ENCODE data around the gene AGRN.

GRCh38 chr1:1013105-1013921 is 6.6 kb upstream of the AGRN start, which contains the start of gene ISG15:
- TF ChIP-seq CREB5 (CRISPR knock-in tag; IDR thresholded peaks at IDR 0.05; ENCODE audit: low read depth) (no peak), ARNTL (CRISPR knock-in tag; IDR thresholded peaks at IDR 0.05; ENCODE audit: borderline replicate concordance, low read depth) (no peak), ZFP30 (CRISPR knock-in tag; IDR thresholded peaks at IDR 0.05) (no peak), POU6F1 (CRISPR knock-in tag; IDR thresholded peaks at IDR 0.05; ENCODE audit: borderline replicate concordance, low read depth) (no peak), SNAI2 (CRISPR knock-in tag; IDR thresholded peaks at IDR 0.05) (no peak), CSRNP3 (CRISPR knock-in tag; IDR thresholded peaks at IDR 0.05) (no peak)

Data from SK-N-SH treated with all-trans-retinoic acid at 6 μM for 48 hours (cell line).